Esophagus squamous epithelium (tissue), 4 donors: ENCODE results near the gene PEX3.

ENCODE experiments used
- CTCF ChIP-seq, 6 experiments: fragments of 450-650 bp in 4 of 6; fragments of 200-600 bp in 2 of 6; sonication (generic) in 2 of 6; IDR thresholded peaks; one replicate each; pipeline ENCODE4 v1.5.1; 2016 to 2019; ENCODE audit warnings: antibody characterized with exemption in 6 of 6, mild to moderate bottlenecking in 4 of 6, moderate library complexity in 4 of 6
- POLR2A ChIP-seq, 4 donors: fragments of 450-650 bp; IDR thresholded peaks; one replicate each; pipeline ENCODE4 v1.6.1; 2017; ENCODE audit warnings: antibody characterized with exemption in 4 of 4, mild to moderate bottlenecking in 4 of 4, moderate library complexity in 3 of 4

GRCh38 chr6:143408151-143408786 is 42.3 kb upstream of the PEX3 start:
- no peak for TF ChIP-seq CTCF (IDR thresholded peaks at IDR 0.05)
- TF ChIP-seq POLR2A (IDR thresholded peaks at IDR 0.05): no peak
